Peyer's patch (tissue), 4 donors: ENCODE results near the gene GTPBP1. TPM values are rescaled to one million over a fixed set of nuclear protein-coding genes. Genes with fewer than 3 reads are reported as not detected.

Experiments
- DNase-seq, 3 donors: peaks; one replicate each; pipeline ENCODE4 v3.0.0-alpha.2; 2017 to 2019
- H3K27ac ChIP-seq, 4 donors: fragments of 200-600 bp; sonication (generic); one replicate each; pipeline ENCODE4 v1.5.1; 2016 to 2019
- H3K27me3 ChIP-seq, 2 donors: fragments of 200-600 bp; sonication (generic); one replicate each; pipeline ENCODE4 v1.5.1; 2019
- H3K36me3 ChIP-seq, 3 donors: fragments of 200-600 bp; sonication (generic); one replicate each; pipeline ENCODE4 v1.5.1; 2016 to 2019
- H3K4me1 ChIP-seq, 4 donors: fragments of 200-600 bp; sonication (generic); one replicate each; pipeline ENCODE4 v1.5.1; 2016 to 2019
- H3K4me3 ChIP-seq, 4 donors: fragments of 200-600 bp; sonication (generic); 1 replicate in 3 of 4; 2 replicates in 1 of 4; pipeline ENCODE4 v1.5.1; 2016 to 2019; ENCODE audit warnings: mild to moderate bottlenecking in 1 of 4
- H3K9me3 ChIP-seq, 4 donors: fragments of 200-600 bp; sonication (generic); one replicate each; pipeline ENCODE4 v1.5.1; 2016 to 2019; ENCODE audit warnings: mild to moderate bottlenecking in 1 of 4
- CTCF ChIP-seq, 6 experiments: fragments of 450-650 bp in 4 of 6; fragments of 200-600 bp in 2 of 6; sonication (generic) in 1 of 6; IDR thresholded peaks; one replicate each; pipeline ENCODE4 v1.5.1; 2017 to 2019; ENCODE audit warnings: antibody characterized with exemption in 6 of 6, mild to moderate bottlenecking in 3 of 6, moderate library complexity in 1 of 6
- POLR2A ChIP-seq, 2 donors: fragments of 450-650 bp; IDR thresholded peaks; one replicate each; pipeline ENCODE4 v1.5.1; 2017; ENCODE audit warnings: antibody characterized with exemption in 2 of 2, mild to moderate bottlenecking in 2 of 2, moderate library complexity in 2 of 2
- total RNA-seq, 4 donors: library from RNA; depleted of rRNA; stranded (reverse); fragments of >200 nt; gene quantifications; one replicate each; pipeline ENCODE4 v1.1.0, GENCODE V29; 2016

GTPBP1 gene
- total RNA-seq, result 100 to 1,000 TPM in 3 of 4 donors, 10 to 100 TPM in 1; 72.5 to 182 (median 131) TPM

DNA sequence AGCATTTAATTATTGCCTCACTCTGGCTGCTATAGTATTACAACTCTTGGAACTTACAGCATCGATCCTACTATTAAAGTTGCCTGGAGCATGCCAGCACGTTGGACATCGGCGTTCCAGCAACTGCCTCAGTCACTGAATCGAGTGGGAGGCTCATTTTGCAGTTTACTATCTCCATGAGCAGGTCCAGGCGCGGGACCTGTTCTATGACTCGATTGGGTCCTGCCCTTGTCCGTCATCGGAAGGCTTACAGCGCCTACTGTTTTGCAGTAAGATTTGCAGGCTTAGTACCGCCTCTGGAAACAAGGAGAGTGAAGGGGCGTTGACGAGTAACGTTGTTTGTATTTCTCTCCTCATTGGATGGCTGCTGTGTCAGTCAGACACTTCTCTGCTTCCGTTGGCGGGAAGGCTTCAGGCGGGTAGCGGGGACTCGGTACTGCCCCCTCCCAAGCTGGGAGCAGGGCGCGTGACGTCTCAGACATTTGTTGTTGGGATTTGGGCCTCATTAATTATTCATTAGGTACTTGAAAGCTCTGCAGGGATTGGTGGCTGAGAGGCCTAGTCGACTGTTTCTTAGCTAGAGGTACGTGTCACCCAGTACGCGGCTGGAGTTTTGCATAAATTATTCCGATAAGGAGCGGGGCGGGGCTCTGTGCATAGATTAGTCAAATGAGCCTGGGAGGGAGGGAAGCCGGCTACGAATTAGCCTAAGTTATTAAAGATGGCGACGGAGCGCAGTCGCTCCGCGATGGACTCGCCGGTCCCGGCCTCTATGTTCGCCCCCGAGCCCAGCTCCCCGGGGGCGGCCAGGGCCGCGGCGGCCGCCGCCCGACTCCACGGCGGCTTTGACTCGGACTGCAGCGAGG, at the start of gene GTPBP1:
Gene GTPBP1 (plus strand): TSS at position 710 of the 866 bp plus-strand sequence. CDS start 12 bp downstream, at position 722.
- TF ChIP-seq CTCF (IDR thresholded peaks at IDR 0.05), result peak in 3 of 6 experiments; percentile 11 to 33 (median 25)
- TF ChIP-seq POLR2A (IDR thresholded peaks at IDR 0.05), result peak; percentile 89 to 97
- no peaks in the 10 kb centered on the region for H3K27me3 ChIP-seq
- peaks cover 0 to 12% (median 0%) of the 10 kb centered on the region in 3 donors for H3K36me3 ChIP-seq
- peak within 1 kb of the TSS; percentile 96 to 99 (median 98) for H3K4me3 ChIP-seq
- H3K9me3 ChIP-seq, result no peaks in the 10 kb centered on the region
- H3K4me1 ChIP-seq, result peaks cover 0 to 41% (median 10%) of the 10 kb centered on the region in 4 donors
- DNase-seq, result peak; percentile 95 to 100 (median 99)
- peak within 1 kb of the TSS; percentile 98 to 100 (median 99) for H3K27ac ChIP-seq

DNA sequence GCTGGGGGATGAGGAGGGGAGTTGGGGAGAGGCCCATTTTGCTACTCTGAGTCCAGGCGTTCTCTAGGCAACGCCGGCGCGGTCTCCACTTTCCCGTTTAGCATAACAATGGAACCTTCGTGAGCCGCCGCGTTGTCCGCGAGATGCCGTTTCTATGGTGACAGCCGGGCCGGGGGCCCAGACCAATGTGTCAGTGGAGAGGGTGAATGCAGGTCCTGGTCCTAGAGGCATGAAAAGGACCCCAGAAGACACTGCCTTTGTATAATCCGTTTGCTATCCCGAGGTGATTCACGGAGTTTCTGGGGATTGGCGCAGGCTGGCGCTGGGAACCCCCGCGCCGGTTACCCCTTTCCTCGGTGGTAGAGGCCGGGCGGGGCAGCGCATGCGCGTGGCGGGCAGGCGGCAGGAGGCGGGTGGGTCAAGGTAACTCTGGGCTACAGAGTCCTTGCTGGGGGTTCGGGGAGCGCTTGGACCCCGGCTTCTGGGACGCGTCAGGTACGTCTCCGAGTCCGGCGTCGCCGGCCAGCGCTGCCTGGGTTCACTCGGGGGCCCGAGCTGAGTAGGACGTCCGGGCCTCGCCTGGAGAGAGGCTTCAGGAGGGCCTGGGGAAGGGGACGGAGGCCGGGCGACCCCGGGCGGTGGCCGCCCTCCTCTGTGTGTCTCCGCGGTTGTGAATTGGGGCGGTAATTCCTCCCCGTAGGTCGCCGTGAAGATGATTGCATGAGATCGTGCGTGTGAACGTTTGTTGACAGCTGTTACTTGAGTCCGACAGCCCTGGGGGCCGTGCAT, 49.3 kb upstream of the GTPBP1 start, which contains the start of the genes CBY1 and FAM227A:
Gene CBY1 (plus strand): TSS at position 383 of the 789 bp plus-strand sequence. CDS start 11,417 bp downstream, outside the sequence.
Gene FAM227A (minus strand): TSS at position 137 of the 789 bp plus-strand sequence. CDS start 6,224 bp downstream, outside the sequence.
- Histone ChIP-seq H3K27ac (peak within 1 kb of the TSS; percentile 77 to 86 (median 82)), H3K4me3 (peak within 1 kb of the TSS; percentile 65 to 89 (median 76)), H3K27me3 (no peaks in the 10 kb centered on the region), H3K9me3 (no peaks in the 10 kb centered on the region), H3K36me3 (no peaks in the 10 kb centered on the region), H3K4me1 (peaks cover 0 to 12% (median 5%) of the 10 kb centered on the region in 4 donors)
- TF ChIP-seq POLR2A (IDR thresholded peaks at IDR 0.05) (peak; percentile 48 to 58), CTCF (IDR thresholded peaks at IDR 0.05) (peak in 2 of 6 experiments; percentile 3 to 20)
- DNase-seq, result peak; percentile 81 to 91 (median 91)

GRCh38 chr22:38657045-38657909, 48.5 kb upstream of the GTPBP1 start:
- Histone ChIP-seq H3K4me1 (peaks cover 0 to 12% (median 5%) of the 10 kb centered on the region in 4 donors), H3K9me3 (no peaks in the 10 kb centered on the region), H3K27ac (peak overlapping the region; percentile 77 to 86 (median 82)), H3K27me3 (no peaks in the 10 kb centered on the region), H3K4me3 (peak overlapping the region; percentile 65 to 89 (median 76)), H3K36me3 (no peaks in the 10 kb centered on the region)
- DNase-seq, result peak in 2 of 3 donors; percentile 62 to 64
- TF ChIP-seq POLR2A (IDR thresholded peaks at IDR 0.05) (no peak), CTCF (IDR thresholded peaks at IDR 0.05) (no peak)

DNA sequence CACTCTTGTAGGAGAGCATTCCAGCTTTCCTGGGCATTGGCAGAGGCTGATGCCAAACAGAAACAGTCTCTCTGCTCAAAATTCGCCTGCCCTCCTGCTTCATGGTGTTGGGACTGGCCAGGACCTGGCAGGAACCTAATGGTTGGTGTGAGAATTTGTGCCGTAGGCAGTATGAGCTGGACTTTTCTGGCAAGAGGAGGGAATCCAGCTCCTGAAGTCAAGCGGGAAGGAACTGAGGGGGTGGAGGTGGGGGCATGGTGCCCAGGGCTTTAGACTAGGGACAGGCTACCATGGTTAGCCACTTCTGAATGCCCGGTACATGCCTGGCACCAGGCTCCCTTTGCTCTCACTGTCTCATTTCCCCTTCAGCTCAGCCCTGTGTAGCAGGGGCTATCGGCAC, 30.9 kb upstream of the GTPBP1 start:
- Histone ChIP-seq H3K36me3 (peaks cover 0 to 25% (median 0%) of the 10 kb centered on the region in 3 donors), H3K27me3 (no peaks in the 10 kb centered on the region), H3K4me1 (no peaks in the 10 kb centered on the region), H3K27ac (no peak overlapping the region), H3K4me3 (no peak overlapping the region), H3K9me3 (no peaks in the 10 kb centered on the region)
- no peak for TF ChIP-seq POLR2A (IDR thresholded peaks at IDR 0.05)
- TF ChIP-seq CTCF (IDR thresholded peaks at IDR 0.05), result no peak
- DNase-seq, result no peak
